ENCODE measurements around the gene NR2E1.

- TF ChIP-seq CTCF (conservative IDR thresholded peaks at IDR 0.05; ENCODE audit: low read depth in 2 of 2), result no peak
- TF ChIP-seq POLR2AphosphoS5 (IDR thresholded peaks at IDR 0.05; ENCODE audit: low read depth), result no peak
- no peak for TF ChIP-seq JUNB (IDR thresholded peaks at IDR 0.05; ENCODE audit: unreplicated experiment)
- peak; percentile 18 for TF ChIP-seq EZH2phosphoT487 (IDR thresholded peaks at IDR 0.05; ENCODE audit: unreplicated experiment)
- TF ChIP-seq CREB1 (CRISPR knock-in tag; IDR thresholded peaks at IDR 0.05; ENCODE audit: low read depth), result no peak
- TF ChIP-seq REST (IDR thresholded peaks at IDR 0.05; ENCODE audit: unreplicated experiment), result no peak
- TF ChIP-seq ZNF462 (CRISPR knock-in tag; IDR thresholded peaks at IDR 0.05), result no peak
- no peak for TF ChIP-seq EZH2 (IDR thresholded peaks at IDR 0.05; ENCODE audit: low read depth, unreplicated experiment)
- no peak for TF ChIP-seq ETS1 (IDR thresholded peaks at IDR 0.05)
- TF ChIP-seq ZNF114 (CRISPR knock-in tag; IDR thresholded peaks at IDR 0.05), result no peak
- no peak for TF ChIP-seq STAT1 (IDR thresholded peaks at IDR 0.05; ENCODE audit: unreplicated experiment)
These were observed 1.3 kb upstream of the NR2E1 start for GRCh38 chr6:108164543-108164814.
